Measurements from ENCODE around the gene CDH20.

Gene CDH20

GRCh38 chr18:61542596-61542995 is 209.4 kb downstream of the CDH20 start:
- DNase-seq = no peak

- DNase-seq = no peak
These were observed 210.3 kb downstream of the CDH20 start for GRCh38 chr18:61543518-61543917.

GRCh38 chr18:61544178-61544577 is 210.9 kb downstream of the CDH20 start:
- no peak for DNase-seq

GRCh38 chr18:61545281-61546245 is 212.3 kb downstream of the CDH20 start:
- DNase-seq = no peak

- peak; percentile 66 for DNase-seq
These were observed 213.4 kb downstream of the CDH20 start for GRCh38 chr18:61546590-61546989.

- DNase-seq = no peak
These were observed 216.2 kb downstream of the CDH20 start for GRCh38 chr18:61549416-61549815.

- no peak for DNase-seq
These were observed 216.7 kb downstream of the CDH20 start for GRCh38 chr18:61549889-61550288.

- peak; percentile 71 for DNase-seq
These were observed 218.4 kb downstream of the CDH20 start for GRCh38 chr18:61551586-61551985.

GRCh38 chr18:61553045-61553659 is 219.9 kb downstream of the CDH20 start:
- no peak for DNase-seq

- DNase-seq = no peak
These were observed 221.0 kb downstream of the CDH20 start for GRCh38 chr18:61554117-61554776.

- no peak for DNase-seq
These were observed 221.7 kb downstream of the CDH20 start for GRCh38 chr18:61554946-61555361.

- no peak for DNase-seq
These were observed 223.1 kb downstream of the CDH20 start for GRCh38 chr18:61556316-61556715.

GRCh38 chr18:61556862-61557261 is 223.6 kb downstream of the CDH20 start:
- no peak for DNase-seq

GRCh38 chr18:61569176-61569892 is 236.1 kb downstream of the CDH20 start:
- peak; percentile 15 for DNase-seq

- DNase-seq = no peak
These were observed 236.8 kb downstream of the CDH20 start for GRCh38 chr18:61570070-61570469.

- no peak for DNase-seq
These were observed 238.9 kb downstream of the CDH20 start for GRCh38 chr18:61572084-61572655.

- no peak for DNase-seq
These were observed 239.6 kb downstream of the CDH20 start for GRCh38 chr18:61572871-61573270.

GRCh38 chr18:61574665-61575064 is 241.4 kb downstream of the CDH20 start:
- DNase-seq = no peak

- DNase-seq = no peak
These were observed 242.2 kb downstream of the CDH20 start for GRCh38 chr18:61575419-61575818.

- DNase-seq = no peak
These were observed 245.6 kb downstream of the CDH20 start for GRCh38 chr18:61578846-61579245.

GRCh38 chr18:61579581-61579980 is 246.4 kb downstream of the CDH20 start:
- no peak for DNase-seq

GRCh38 chr18:61580046-61580445 is 246.8 kb downstream of the CDH20 start:
- no peak for DNase-seq

Data from HCEC 1CT (cell line).